DMS114 treated with DMSO at 0.1 percent for 48 hours (cell line): ENCODE results near the gene MAPRE3.
"Not testable (repeated sequence)": the region's sequence is repeated elsewhere in the genome, so short reads cannot be mapped to it uniquely, and the experiment has no call there.

Experiments
- DNase-seq: peaks from one replicate; lab custom pipeline; 2025; ENCODE audit not compliant: unreplicated experiment; lab: John Stamatoyannopoulos, UW

MAPRE3 gene

GRCh38 chr2:27067385-27067784, 96.9 kb downstream of the MAPRE3 start:
- DNase-seq, result no peak

GRCh38 chr2:27069436-27069835, 99.0 kb downstream of the MAPRE3 start:
- DNase-seq, result no peak

- DNase-seq, result no peak
Measured at GRCh38 chr2:27069961-27070618, 99.7 kb downstream of the MAPRE3 start.

- DNase-seq, result no peak
Measured at GRCh38 chr2:27070653-27071276, 100.3 kb downstream of the MAPRE3 start.

GRCh38 chr2:27071277-27071989, 101.0 kb downstream of the MAPRE3 start, which contains the start of gene OST4:
OST4 (minus strand) TSS chr2:27071654.
- DNase-seq, result peak; percentile 69

- DNase-seq, result no peak
Measured at GRCh38 chr2:27071990-27072830, 101.8 kb downstream of the MAPRE3 start.

GRCh38 chr2:27072920-27073319, 102.5 kb downstream of the MAPRE3 start:
- DNase-seq, result no peak

- no peak for DNase-seq
Measured at GRCh38 chr2:27073782-27074181, 103.3 kb downstream of the MAPRE3 start.

- DNase-seq, result no peak
Measured at GRCh38 chr2:27074738-27075565, 104.5 kb downstream of the MAPRE3 start.

GRCh38 chr2:27075566-27075871, 105.1 kb downstream of the MAPRE3 start:
- DNase-seq, result not testable (repeated sequence)

GRCh38 chr2:27076323-27076722, 105.9 kb downstream of the MAPRE3 start:
- DNase-seq, result no peak
